CD4-positive, alpha-beta memory T cell (primary cell): ENCODE data around the gene AFDN. TPM values are rescaled to one million over a fixed set of nuclear protein-coding genes. Genes with fewer than 3 reads are reported as not detected.
"Not testable (repeated sequence)": the region's sequence is repeated elsewhere in the genome, so short reads cannot be mapped to it uniquely, and the experiment has no call there.

Source experiments
- CTCF ChIA-PET: fragments of 350-600 bp; sonication (Branson Sonifier 250); formaldehyde crosslinking; loops from one replicate; lab custom pipeline; 2021; ENCODE audit warnings: inconsistent platforms; ENCODE audit not compliant: partially characterized antibody; lab: Charles Lee
- POLR2A ChIA-PET: fragments of 350-600 bp; sonication (Branson Sonifier 250); formaldehyde crosslinking; loops from one replicate; lab custom pipeline; 2021; ENCODE audit not compliant: partially characterized antibody; lab: Charles Lee
- DNase-seq, 5 donors: peaks; one replicate each; pipeline versions ENCODE4 v3.0.0 to v3.0.0-alpha.2; 2020 to 2022; ENCODE audit warnings: mixed read lengths in 1 of 5
- H3K27ac ChIP-seq: one replicate; pipeline ENCODE4 v1.7.0; 2013; ENCODE audit warnings: low read depth, low read length
- H3K27me3 ChIP-seq: 2 replicates; pipeline ENCODE4 v1.7.0; 2013; ENCODE audit warnings: mild to moderate bottlenecking, low read length, moderate library complexity; ENCODE audit not compliant: insufficient read depth
- H3K36me3 ChIP-seq: 2 replicates; pipeline ENCODE4 v1.7.0; 2013; ENCODE audit warnings: mild to moderate bottlenecking, low read length, moderate library complexity; ENCODE audit not compliant: insufficient read depth
- H3K4me1 ChIP-seq: 2 replicates; pipeline ENCODE4 v1.7.0; 2013; ENCODE audit warnings: mild to moderate bottlenecking, low read length, moderate library complexity; ENCODE audit not compliant: insufficient read depth
- H3K4me3 ChIP-seq, 2 donors: one replicate each; pipeline ENCODE4 v1.7.0; 2013; ENCODE audit warnings: low read length in 2 of 2, mild to moderate bottlenecking in 1 of 2
- H3K9me3 ChIP-seq, 2 donors: one replicate each; pipeline ENCODE4 v1.7.0; 2013; ENCODE audit warnings: low read length in 2 of 2, control low read depth in 1 of 2; ENCODE audit not compliant: control insufficient read depth in 1 of 2
- H3K27ac Mint-ChIP-seq, 7 donors: one replicate each; pipeline ENCODE4 v1.8.0; 2020 to 2021; ENCODE audit warnings: mixed read lengths in 7 of 7, mild to moderate bottlenecking in 6 of 7, inconsistent platforms in 3 of 7, moderate library complexity in 3 of 7
- H3K27me3 Mint-ChIP-seq, 2 donors: one replicate each; pipeline ENCODE4 v1.8.0; 2020 to 2021; ENCODE audit warnings: mixed read lengths in 2 of 2
- H3K36me3 Mint-ChIP-seq, 2 donors: one replicate each; pipeline ENCODE4 v1.8.0; 2020 to 2021; ENCODE audit warnings: mixed read lengths in 2 of 2, inconsistent platforms in 1 of 2, mild to moderate bottlenecking in 1 of 2
- H3K4me1 Mint-ChIP-seq, 4 donors: one replicate each; pipeline ENCODE4 v1.8.0; 2020 to 2021; ENCODE audit warnings: mixed read lengths in 4 of 4, mild to moderate bottlenecking in 1 of 4
- H3K4me3 Mint-ChIP-seq, 8 donors: one replicate each; pipeline ENCODE4 v1.8.0; 2020 to 2021; ENCODE audit warnings: mixed read lengths in 8 of 8, mild to moderate bottlenecking in 7 of 8, moderate library complexity in 6 of 8, inconsistent platforms in 3 of 8
- H3K9me3 Mint-ChIP-seq, 8 donors: one replicate each; pipeline ENCODE4 v1.8.0; 2020 to 2021; ENCODE audit warnings: mixed read lengths in 8 of 8, mild to moderate bottlenecking in 5 of 8, inconsistent platforms in 3 of 8, moderate library complexity in 1 of 8
- intact Hi-C: fragments of 100-400 bp; cut with micrococcal nuclease; formaldehyde crosslinking; loops from one replicate; pipeline ENCODE4 v1.15.1; 2023
- polyA plus RNA-seq, 2 donors: library from polyadenylated mRNA; unstranded; fragments of 300-500 nt; fragmentation: Illumina TruSeq; gene quantifications; one replicate each; pipeline ENCODE4 v1.2.3, GENCODE V29; 2021
- total RNA-seq, 2 experiments: library from RNA; stranded (reverse); gene quantifications; one replicate each; pipeline ENCODE4 v1.2.3, GENCODE V29; 2021

Gene AFDN
- total and polyA plus RNA-seq, 4 experiments from 2014 or later: 1.4 to 24.3 (median 15.3) TPM

GRCh38 chr6:167974640-167975344 is 148.1 kb downstream of the AFDN start:
- H3K27me3 ChIP-seq: no peaks in the 10 kb centered on the region
- Mint-ChIP-seq H3K4me1 (no peaks in the 10 kb centered on the region), H3K9me3 (no peaks in the 10 kb centered on the region), H3K27ac (no peak overlapping the region), H3K27me3 (peaks cover 0 to 1% of the 10 kb centered on the region in 2 donors), H3K4me3 (no peak overlapping the region), H3K36me3 (peaks cover 0 to 3% of the 10 kb centered on the region in 2 donors)
- no peak overlapping the region for H3K27ac ChIP-seq
- intact Hi-C loops: no loop called here
- no peak for DNase-seq
- no peaks in the 10 kb centered on the region for H3K4me1 ChIP-seq
- no peaks in the 10 kb centered on the region for H3K36me3 ChIP-seq
- no peak overlapping the region for H3K4me3 ChIP-seq
- CTCF ChIA-PET: no interaction called here
- H3K9me3 ChIP-seq: no peaks in the 10 kb centered on the region
- POLR2A ChIA-PET: no interaction called here

DNA sequence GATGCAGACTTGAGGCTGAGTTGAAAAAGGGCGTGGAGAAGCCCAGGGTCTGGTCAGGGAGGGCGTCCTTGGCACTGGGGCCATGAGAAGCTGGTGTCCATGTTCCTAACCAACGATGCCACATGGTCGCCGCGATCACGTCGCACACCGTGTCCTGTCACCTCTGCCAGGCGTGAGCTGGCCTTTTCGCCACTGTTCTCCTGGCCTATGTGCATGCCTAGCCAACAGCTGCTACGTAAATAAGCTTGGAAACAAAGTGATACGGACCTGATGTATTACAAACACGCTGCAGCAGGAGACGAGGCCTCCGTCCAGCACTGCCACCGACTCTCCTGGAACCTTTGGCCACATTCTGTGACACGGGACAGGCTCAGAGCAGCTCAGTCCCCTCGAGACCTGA is 148.7 kb downstream of the AFDN start:
- H3K27ac ChIP-seq: no peak overlapping the region
- no peaks in the 10 kb centered on the region for H3K9me3 ChIP-seq
- H3K27me3 ChIP-seq: no peaks in the 10 kb centered on the region
- no peak for DNase-seq
- ChIA-PET CTCF (no interaction called here), POLR2A (no interaction called here)
- peaks cover 0 to 1% of the 10 kb centered on the region in 2 donors for H3K27me3 Mint-ChIP-seq
- H3K4me3 ChIP-seq: no peak overlapping the region
- H3K4me1 Mint-ChIP-seq: no peaks in the 10 kb centered on the region
- no peaks in the 10 kb centered on the region for H3K4me1 ChIP-seq
- H3K27ac Mint-ChIP-seq: no peak overlapping the region
- H3K36me3 Mint-ChIP-seq: peaks cover 0 to under 1% of the 10 kb centered on the region in 2 donors
- H3K36me3 ChIP-seq: no peaks in the 10 kb centered on the region
- intact Hi-C loops: no loop called here
- no peak overlapping the region for H3K4me3 Mint-ChIP-seq
- no peaks in the 10 kb centered on the region for H3K9me3 Mint-ChIP-seq

DNA sequence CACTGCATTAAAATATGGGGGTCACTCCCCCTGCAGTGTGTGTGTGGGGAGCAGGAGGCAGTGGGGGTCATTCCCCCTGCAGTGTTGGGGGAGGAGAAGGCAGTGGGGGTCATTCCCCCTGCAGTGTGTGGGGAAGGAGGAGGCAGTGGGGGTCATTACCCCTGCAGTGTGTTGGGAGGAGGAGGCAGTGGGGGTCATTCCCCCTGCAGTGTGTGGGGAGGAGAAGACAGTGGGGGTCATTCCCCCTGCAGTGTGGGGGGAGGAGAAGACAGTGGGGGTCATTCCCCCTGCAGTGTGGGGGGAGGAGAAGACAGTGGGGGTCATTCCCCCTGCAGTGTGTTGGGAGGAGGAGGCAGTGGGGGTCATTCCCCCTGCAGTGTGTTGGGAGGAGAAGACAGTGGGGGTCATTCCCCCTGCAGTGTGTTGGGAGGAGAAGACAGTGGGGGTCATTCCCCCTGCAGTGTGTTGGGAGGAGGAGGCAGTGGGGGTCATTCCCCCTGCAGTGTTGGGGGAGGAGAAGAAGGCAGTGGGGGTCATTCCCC is 149.5 kb downstream of the AFDN start:
- H3K27me3 ChIP-seq, H3K36me3 Mint-ChIP-seq, intact Hi-C loops, H3K4me3 ChIP-seq, H3K4me1 Mint-ChIP-seq, POLR2A ChIA-PET, CTCF ChIA-PET, DNase-seq, H3K4me3 Mint-ChIP-seq, H3K27ac Mint-ChIP-seq, H3K27me3 Mint-ChIP-seq, H3K4me1 ChIP-seq, H3K9me3 ChIP-seq, H3K36me3 ChIP-seq, H3K9me3 Mint-ChIP-seq, H3K27ac ChIP-seq: not testable (repeated sequence)

GRCh38 chr6:167976708-167977107 is 150.0 kb downstream of the AFDN start:
- H3K27me3 ChIP-seq: no peaks in the 10 kb centered on the region
- no peaks in the 10 kb centered on the region for H3K36me3 Mint-ChIP-seq
- H3K27ac ChIP-seq: no peak overlapping the region
- H3K9me3 ChIP-seq: no peaks in the 10 kb centered on the region
- H3K4me1 Mint-ChIP-seq: no peaks in the 10 kb centered on the region
- intact Hi-C loops: no loop called here
- H3K4me3 Mint-ChIP-seq: no peak overlapping the region
- no peak overlapping the region for H3K27ac Mint-ChIP-seq
- ChIA-PET CTCF (no interaction called here), POLR2A (no interaction called here)
- no peak for DNase-seq
- no peaks in the 10 kb centered on the region for H3K36me3 ChIP-seq
- no peak overlapping the region for H3K4me3 ChIP-seq
- H3K27me3 Mint-ChIP-seq: peaks cover 0 to 1% of the 10 kb centered on the region in 2 donors
- H3K9me3 Mint-ChIP-seq: no peaks in the 10 kb centered on the region
- H3K4me1 ChIP-seq: no peaks in the 10 kb centered on the region

- Mint-ChIP-seq H3K36me3 (no peaks in the 10 kb centered on the region), H3K4me1 (no peaks in the 10 kb centered on the region), H3K27me3 (peaks cover 0 to 3% of the 10 kb centered on the region in 2 donors), H3K9me3 (no peaks in the 10 kb centered on the region), H3K27ac (no peak overlapping the region), H3K4me3 (no peak overlapping the region)
- Histone ChIP-seq H3K27ac (no peak overlapping the region), H3K27me3 (no peaks in the 10 kb centered on the region), H3K36me3 (no peaks in the 10 kb centered on the region), H3K4me1 (no peaks in the 10 kb centered on the region), H3K4me3 (no peak overlapping the region), H3K9me3 (no peaks in the 10 kb centered on the region)
- POLR2A ChIA-PET: no interaction called here
- intact Hi-C loops: no loop called here
- CTCF ChIA-PET: no interaction called here
- no peak for DNase-seq
Measured at GRCh38 chr6:167977717-167978467, 151.2 kb downstream of the AFDN start.

DNA sequence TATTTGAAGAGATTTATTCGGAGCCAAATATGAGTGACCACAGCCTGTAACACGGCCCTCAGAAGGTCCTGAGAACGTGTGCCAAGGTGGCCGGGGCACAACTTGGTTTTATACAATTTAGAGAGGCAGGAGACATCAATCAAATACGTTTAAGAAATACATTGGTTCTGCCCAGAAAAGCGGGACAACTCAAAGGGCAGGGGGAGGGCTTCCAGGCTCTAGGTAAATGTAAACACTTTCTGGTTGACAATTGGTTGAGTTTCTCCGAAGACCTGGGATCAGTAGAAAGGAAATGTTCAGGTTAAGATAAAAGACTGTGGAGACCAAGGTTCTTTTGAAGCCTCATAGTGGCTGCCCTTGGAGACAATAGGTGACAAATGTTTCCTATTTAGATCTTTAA is 151.9 kb downstream of the AFDN start:
- H3K4me3 ChIP-seq: no peak overlapping the region
- H3K4me1 Mint-ChIP-seq: no peaks in the 10 kb centered on the region
- peaks cover 0 to under 1% (median 0%) of the 10 kb centered on the region in 8 donors for H3K9me3 Mint-ChIP-seq
- H3K4me3 Mint-ChIP-seq: no peak overlapping the region
- intact Hi-C loops: no loop called here
- no peaks in the 10 kb centered on the region for H3K27me3 ChIP-seq
- no peaks in the 10 kb centered on the region for H3K9me3 ChIP-seq
- no peaks in the 10 kb centered on the region for H3K36me3 ChIP-seq
- no peak for DNase-seq
- no peak overlapping the region for H3K27ac ChIP-seq
- ChIA-PET POLR2A (no interaction called here), CTCF (no interaction called here)
- H3K27me3 Mint-ChIP-seq: peaks cover 0 to 3% of the 10 kb centered on the region in 2 donors
- no peaks in the 10 kb centered on the region for H3K36me3 Mint-ChIP-seq
- no peak overlapping the region for H3K27ac Mint-ChIP-seq
- H3K4me1 ChIP-seq: no peaks in the 10 kb centered on the region

GRCh38 chr6:167979436-167980139 is 152.9 kb downstream of the AFDN start:
- peaks cover 0 to 2% (median 0%) of the 10 kb centered on the region in 4 donors for H3K4me1 Mint-ChIP-seq
- ChIA-PET CTCF (no interaction called here), POLR2A (no interaction called here)
- no peak overlapping the region for H3K27ac Mint-ChIP-seq
- Histone ChIP-seq H3K27ac (no peak overlapping the region), H3K9me3 (no peaks in the 10 kb centered on the region), H3K36me3 (no peaks in the 10 kb centered on the region), H3K4me1 (no peaks in the 10 kb centered on the region), H3K4me3 (no peak overlapping the region), H3K27me3 (no peaks in the 10 kb centered on the region)
- no peaks in the 10 kb centered on the region for H3K36me3 Mint-ChIP-seq
- no peak overlapping the region for H3K4me3 Mint-ChIP-seq
- intact Hi-C loops: no loop called here
- no peak for DNase-seq
- H3K9me3 Mint-ChIP-seq: peaks cover 0 to 5% (median 0%) of the 10 kb centered on the region in 8 donors
- peaks cover 0 to 3% of the 10 kb centered on the region in 2 donors for H3K27me3 Mint-ChIP-seq
